ENCODE data around the gene TMEM129.

TMEM129 gene

GRCh38 chr4:1690698-1691097 lies 30.4 kb downstream of the TMEM129 start:
- TF ChIP-seq GATA3 (IDR thresholded peaks at IDR 0.05; ENCODE audit: low read depth, low read length) (no peak), GATA2 (IDR thresholded peaks at IDR 0.05; ENCODE audit: low read depth, low read length) (no peak)

- TF ChIP-seq GATA2 (IDR thresholded peaks at IDR 0.05; ENCODE audit: low read depth, low read length) (no peak), GATA3 (IDR thresholded peaks at IDR 0.05; ENCODE audit: low read depth, low read length) (no peak)
Observed at GRCh38 chr4:1686440-1687036, 34.6 kb downstream of the TMEM129 start.

GRCh38 chr4:1685235-1686150 lies 35.6 kb downstream of the TMEM129 start:
- TF ChIP-seq GATA3 (IDR thresholded peaks at IDR 0.05; ENCODE audit: low read depth, low read length), result no peak
- no peak for TF ChIP-seq GATA2 (IDR thresholded peaks at IDR 0.05; ENCODE audit: low read depth, low read length)

GRCh38 chr4:1684506-1685234 lies 36.5 kb downstream of the TMEM129 start:
- no peak for TF ChIP-seq GATA3 (IDR thresholded peaks at IDR 0.05; ENCODE audit: low read depth, low read length)
- TF ChIP-seq GATA2 (IDR thresholded peaks at IDR 0.05; ENCODE audit: low read depth, low read length), result no peak

- no peak for TF ChIP-seq GATA2 (IDR thresholded peaks at IDR 0.05; ENCODE audit: low read depth, low read length)
Observed at GRCh38 chr4:1683736-1684505, 37.2 kb downstream of the TMEM129 start, which contains the start of gene FAM53A. TSS of gene FAM53A (minus strand) at chr4:1684313. CDS start at chr4:1668741, 15,572 bp downstream.

GRCh38 chr4:1683261-1683735 lies 37.8 kb downstream of the TMEM129 start:
- TF ChIP-seq GATA2 (IDR thresholded peaks at IDR 0.05; ENCODE audit: low read depth, low read length) (no peak), GATA3 (IDR thresholded peaks at IDR 0.05; ENCODE audit: low read depth, low read length) (no peak)

GRCh38 chr4:1682860-1683259 lies 38.3 kb downstream of the TMEM129 start:
- no peak for TF ChIP-seq GATA3 (IDR thresholded peaks at IDR 0.05; ENCODE audit: low read depth, low read length)
- TF ChIP-seq GATA2 (IDR thresholded peaks at IDR 0.05; ENCODE audit: low read depth, low read length), result no peak

GRCh38 chr4:1678244-1678643 lies 42.9 kb downstream of the TMEM129 start:
- TF ChIP-seq GATA2 (IDR thresholded peaks at IDR 0.05; ENCODE audit: low read depth, low read length) (no peak), GATA3 (IDR thresholded peaks at IDR 0.05; ENCODE audit: low read depth, low read length) (no peak)

GRCh38 chr4:1676605-1677525 lies 44.3 kb downstream of the TMEM129 start:
- TF ChIP-seq GATA3 (IDR thresholded peaks at IDR 0.05; ENCODE audit: low read depth, low read length), result no peak
- no peak for TF ChIP-seq GATA2 (IDR thresholded peaks at IDR 0.05; ENCODE audit: low read depth, low read length)

- no peak for TF ChIP-seq GATA2 (IDR thresholded peaks at IDR 0.05; ENCODE audit: low read depth, low read length)
- TF ChIP-seq GATA3 (IDR thresholded peaks at IDR 0.05; ENCODE audit: low read depth, low read length), result no peak
Observed at GRCh38 chr4:1675802-1676137, 45.4 kb downstream of the TMEM129 start.

GRCh38 chr4:1675136-1675801 lies 45.9 kb downstream of the TMEM129 start:
- TF ChIP-seq GATA3 (IDR thresholded peaks at IDR 0.05; ENCODE audit: low read depth, low read length) (no peak), GATA2 (IDR thresholded peaks at IDR 0.05; ENCODE audit: low read depth, low read length) (no peak)

GRCh38 chr4:1674682-1675081 lies 46.4 kb downstream of the TMEM129 start:
- TF ChIP-seq GATA2 (IDR thresholded peaks at IDR 0.05; ENCODE audit: low read depth, low read length), result no peak
- TF ChIP-seq GATA3 (IDR thresholded peaks at IDR 0.05; ENCODE audit: low read depth, low read length), result no peak

Measured in SH-SY5Y (cell line).